GM13976 (cell line): Measurements from ENCODE around the gene POLA1.

ENCODE experiments used
- DNase-seq: peaks from one replicate; pipeline ENCODE4 v3.0.0; 2012; ENCODE audit warnings: low spot score
- CTCF ChIP-seq: IDR thresholded peaks from 2 replicates; pipeline ENCODE4 v1.5.1; 2012; ENCODE audit warnings: borderline replicate concordance, mild to moderate bottlenecking; ENCODE audit not compliant: insufficient read depth; ENCODE audit errors: extremely low read depth, missing control alignments, control extremely low read depth
- in situ Hi-C: fragments of 300-500 bp; cut with MboI; formaldehyde crosslinking; loops from one replicate; pipeline ENCODE4 v1.12.0; 2022; ENCODE audit warnings: low sequenced_read_pairs, mixed read lengths, inconsistent platforms; ENCODE audit not compliant: unreplicated experiment

Gene POLA1

GRCh38 chrX:24877288-24877664 is 183.6 kb downstream of the POLA1 start:
- no peak for TF ChIP-seq CTCF
- in situ Hi-C loops = no loop called here
- DNase-seq = no peak

GRCh38 chrX:24877854-24878650 is 184.3 kb downstream of the POLA1 start:
- in situ Hi-C loops = no loop called here
- TF ChIP-seq CTCF = no peak
- DNase-seq = no peak

GRCh38 chrX:24879679-24880078 is 186.0 kb downstream of the POLA1 start:
- in situ Hi-C loops = no loop called here
- no peak for TF ChIP-seq CTCF
- no peak for DNase-seq

- no peak for TF ChIP-seq CTCF
- in situ Hi-C loops = no loop called here
- DNase-seq = no peak
Measured at GRCh38 chrX:24886916-24887315, 193.2 kb downstream of the POLA1 start.

- in situ Hi-C loops = no loop called here
- no peak for DNase-seq
- TF ChIP-seq CTCF = no peak
Measured at GRCh38 chrX:24890677-24891076, 197.0 kb downstream of the POLA1 start.

- TF ChIP-seq CTCF = no peak
- DNase-seq = no peak
- in situ Hi-C loops = no loop called here
Measured at GRCh38 chrX:24899391-24899790, 205.7 kb downstream of the POLA1 start.

- in situ Hi-C loops = no loop called here
- TF ChIP-seq CTCF = no peak
- no peak for DNase-seq
Measured at GRCh38 chrX:24900234-24900633, 206.5 kb downstream of the POLA1 start.
